GM21360 (cell line): ENCODE results near the gene SOX10.

ENCODE experiments used
- ATAC-seq: cut with Tn5 transposase; IDR thresholded peaks from one replicate; pipeline ENCODE4 v1.9.1; 2021; ENCODE audit warnings: mild to moderate bottlenecking, moderate library complexity; ENCODE audit not compliant: unreplicated experiment

SOX10 gene

GRCh38 chr22:38016182-38017151, 32.1 kb upstream of the SOX10 start:
- no peak for ATAC-seq

GRCh38 chr22:38014083-38014482, 29.7 kb upstream of the SOX10 start:
- no peak for ATAC-seq

- ATAC-seq, result no peak
These were observed 28.3 kb upstream of the SOX10 start for GRCh38 chr22:38012604-38013072.

GRCh38 chr22:38009000-38009806, 24.8 kb upstream of the SOX10 start:
- no peak for ATAC-seq

GRCh38 chr22:38007330-38007902, 23.1 kb upstream of the SOX10 start:
- no peak for ATAC-seq

GRCh38 chr22:38006906-38007305, 22.6 kb upstream of the SOX10 start:
- ATAC-seq, result no peak

GRCh38 chr22:38005943-38006342, 21.6 kb upstream of the SOX10 start:
- no peak for ATAC-seq

- ATAC-seq, result no peak
These were observed 15.4 kb upstream of the SOX10 start for GRCh38 chr22:37999640-38000272.

- ATAC-seq, result no peak
These were observed 14.9 kb upstream of the SOX10 start for GRCh38 chr22:37999236-37999635.

GRCh38 chr22:37998543-37998942, 14.2 kb upstream of the SOX10 start:
- no peak for ATAC-seq

GRCh38 chr22:37996515-37997246, 12.3 kb upstream of the SOX10 start:
- no peak for ATAC-seq

GRCh38 chr22:37996079-37996478, 11.7 kb upstream of the SOX10 start:
- no peak for ATAC-seq

GRCh38 chr22:37995460-37995859, 11.1 kb upstream of the SOX10 start:
- no peak for ATAC-seq

GRCh38 chr22:37994982-37995381, 10.6 kb upstream of the SOX10 start:
- no peak for ATAC-seq

GRCh38 chr22:37994049-37994448, 9.7 kb upstream of the SOX10 start:
- no peak for ATAC-seq

GRCh38 chr22:37991731-37992442, 7.5 kb upstream of the SOX10 start:
- ATAC-seq, result no peak

GRCh38 chr22:37990862-37991261, 6.5 kb upstream of the SOX10 start:
- ATAC-seq, result no peak

GRCh38 chr22:37990301-37990700, 5.9 kb upstream of the SOX10 start:
- no peak for ATAC-seq
